Measurements from ENCODE around the gene TSHZ2. TPM values are rescaled to one million over a fixed set of nuclear protein-coding genes. Genes with fewer than 3 reads are reported as not detected.

TSHZ2 gene
- total and polyA plus RNA-seq, 2 of the 4 experiments (the other 2 are of a cell fraction), result under 0.01 to 0.02 TPM

GRCh38 chr20:53343448-53343847, 371.3 kb downstream of the TSHZ2 start:
- no peak overlapping the region for H3K18ac ChIP-seq (ENCODE audit: low read depth, low read length)
- ATAC-seq (ENCODE audit: low read depth) (no peak), DNase-seq (no peak)
- H2AK5ac ChIP-seq (ENCODE audit: low read depth, low read length), result no peak overlapping the region
- no peaks in the 10 kb centered on the region for H3K36me3 ChIP-seq (ENCODE audit: control insufficient read depth, insufficient read depth, low read length)
- no peaks in the 10 kb centered on the region for H3K79me1 ChIP-seq (ENCODE audit: low read depth in 1 of 2, low read length in 2 of 2)
- H2BK20ac ChIP-seq (ENCODE audit: low read depth, low read length), result no peak overlapping the region
- no peak overlapping the region for H4K91ac ChIP-seq (ENCODE audit: insufficient read depth, low read depth, low read length)
- no peak overlapping the region for H2AFZ ChIP-seq (replicated peaks; ENCODE audit: low read length, poor library complexity)
- dilution Hi-C loops (cut with HindIII; ENCODE audit: low sequenced_read_pairs, unreplicated experiment), result no loop called here
- H4K8ac ChIP-seq (ENCODE audit: low read depth in 2 of 2, low read length in 2 of 2), result no peak overlapping the region
- no peak overlapping the region for H3K23ac ChIP-seq (ENCODE audit: low read depth, low read length)
- H2BK15ac ChIP-seq (ENCODE audit: low read depth, low read length), result no peak overlapping the region
- no peak overlapping the region for H4K5ac ChIP-seq (ENCODE audit: low read depth, low read length)
- no peaks in the 10 kb centered on the region for H3K9me3 ChIP-seq (ENCODE audit: control insufficient read depth, insufficient read depth, low read length)
- TF ChIP-seq RAD21 (IDR thresholded peaks at IDR 0.05; ENCODE audit: low read length), result no peak
- no peak for TF ChIP-seq CTCF (conservative IDR thresholded peaks at IDR 0.05; ENCODE audit: low read depth, low read length)
- TF ChIP-seq MAZ (IDR thresholded peaks at IDR 0.05; ENCODE audit: borderline replicate concordance, low read depth, low read length), result no peak
- no peak for TF ChIP-seq MXI1 (IDR thresholded peaks at IDR 0.05; ENCODE audit: borderline replicate concordance, low read depth, low read length)
- TF ChIP-seq RCOR1 (IDR thresholded peaks at IDR 0.05; ENCODE audit: insufficient replicate concordance, low read length), result no peak
- no peak for TF ChIP-seq NFE2L2 (IDR thresholded peaks at IDR 0.05; ENCODE audit: low read depth, low read length)
- TF ChIP-seq CHD1 (IDR thresholded peaks at IDR 0.05; ENCODE audit: low read depth, low read length), result no peak
- no peak for TF ChIP-seq RFX5 (IDR thresholded peaks at IDR 0.05; ENCODE audit: low read depth, low read length)
- TF ChIP-seq SMC3 (IDR thresholded peaks at IDR 0.05; ENCODE audit: low read depth, low read length), result no peak
- TF ChIP-seq FOS (IDR thresholded peaks at IDR 0.05; ENCODE audit: low read depth, low read length), result no peak
- TF ChIP-seq POLR2A (IDR thresholded peaks at IDR 0.05; ENCODE audit: low read depth, low read length), result no peak
- no peak for TF ChIP-seq BHLHE40 (IDR thresholded peaks at IDR 0.05; ENCODE audit: low read depth, low read length)
- TF ChIP-seq ELK1 (IDR thresholded peaks at IDR 0.05; ENCODE audit: borderline replicate concordance, low read depth, low read length), result no peak
- no peak overlapping the region for H3K4me2 ChIP-seq (ENCODE audit: low read depth, low read length)
- no peak overlapping the region for H3K9ac ChIP-seq (ENCODE audit: low read depth, low read length)
- POLR2A ChIA-PET (ENCODE audit: unreplicated experiment), result no interaction called here
- no peak overlapping the region for H3K14ac ChIP-seq (replicated peaks; ENCODE audit: low read depth, low read length)
- no peak overlapping the region for H2BK5ac ChIP-seq (ENCODE audit: low read depth, low read length, poor library complexity, severe bottlenecking)
- H3K27me3 ChIP-seq (ENCODE audit: control insufficient read depth, insufficient read depth, low read length), result no peaks in the 10 kb centered on the region; the same call in 1 of the 2 replicates
- in situ Hi-C loops (cut with MboI; ENCODE audit: low sequenced_read_pairs), result no loop called here
- H2AK9ac ChIP-seq (replicated peaks; ENCODE audit: low read depth, low read length, poor library complexity), result no peak overlapping the region
- no peak overlapping the region for H2BK120ac ChIP-seq (ENCODE audit: low read depth, low read length)
- no peak overlapping the region for H3K4me3 ChIP-seq (ENCODE audit: insufficient read depth, low read depth, low read length)
- intact Hi-C loops (cut with micrococcal nuclease), result no loop called here
- WGBS, 2 experiments (ENCODE audit: extremely low coverage in 2 of 2, insufficient read length in 1 of 2), result no CpG with 5 or more reads among the region's 6 CpGs
- no TSS peak for BruUV-seq (replicated peaks)
- H3K9me1 ChIP-seq (ENCODE audit: insufficient read depth, low read length), result no peaks in the 10 kb centered on the region
- H3K4ac ChIP-seq (ENCODE audit: low read depth, low read length), result no peak overlapping the region
- H3K27ac ChIP-seq (ENCODE audit: insufficient read depth, low read length), result no peak overlapping the region
- CTCF ChIA-PET, result no interaction called here
- H4K20me1 ChIP-seq (ENCODE audit: insufficient read depth, low read length), result no peaks in the 10 kb centered on the region
- H3K4me1 ChIP-seq (ENCODE audit: control insufficient read depth, insufficient read depth, low read length), result no peaks in the 10 kb centered on the region; the same call in 1 of the 2 replicates
- no peak overlapping the region for H3K56ac ChIP-seq (ENCODE audit: extremely low read depth, insufficient read depth, low read length)

All from IMR-90 (cell line).